Fibroblast of skin of left quadriceps (primary cell): ENCODE data around the gene DPF3.
A peak's percentile ranks its signal among the peaks of the same experiment; 100 is the strongest.

ENCODE experiments used
- DNase-seq, 2 experiments: peaks; one replicate each; pipeline ENCODE4 v3.0.0-alpha.2; 2013; ENCODE audit warnings: low read depth in 2 of 2

The DPF3 gene

GRCh38 chr14:72742838-72743195 is 151.1 kb downstream of the DPF3 start:
- DNase-seq, result no peak

GRCh38 chr14:72742118-72742837 is 151.6 kb downstream of the DPF3 start:
- DNase-seq, result no peak

GRCh38 chr14:72741826-72742117 is 152.1 kb downstream of the DPF3 start:
- no peak for DNase-seq

- DNase-seq, result no peak
These were observed 152.7 kb downstream of the DPF3 start for GRCh38 chr14:72740966-72741825.

GRCh38 chr14:72740504-72740961 is 153.4 kb downstream of the DPF3 start:
- DNase-seq, result no peak

- DNase-seq, result no peak
These were observed 154.2 kb downstream of the DPF3 start for GRCh38 chr14:72739446-72740405.

- no peak for DNase-seq
These were observed 155.7 kb downstream of the DPF3 start for GRCh38 chr14:72738161-72738611.

- DNase-seq, result no peak
These were observed 156.3 kb downstream of the DPF3 start for GRCh38 chr14:72737560-72737943.

- peak; percentile 80 to 84 for DNase-seq
These were observed 156.9 kb downstream of the DPF3 start for GRCh38 chr14:72736786-72737559.

GRCh38 chr14:72736308-72736707 is 157.6 kb downstream of the DPF3 start:
- DNase-seq, result peak; percentile 73 to 77

GRCh38 chr14:72732022-72732780 is 161.7 kb downstream of the DPF3 start:
- DNase-seq, result no peak

- DNase-seq, result no peak
These were observed 162.5 kb downstream of the DPF3 start for GRCh38 chr14:72731252-72732020.

GRCh38 chr14:72730468-72730867 is 163.4 kb downstream of the DPF3 start:
- no peak for DNase-seq

GRCh38 chr14:72726444-72726843 is 167.5 kb downstream of the DPF3 start:
- DNase-seq, result no peak

GRCh38 chr14:72723858-72724530 is 169.9 kb downstream of the DPF3 start:
- DNase-seq, result no peak

- DNase-seq, result no peak
These were observed 171.6 kb downstream of the DPF3 start for GRCh38 chr14:72722201-72722785.

- DNase-seq, result no peak
These were observed 172.8 kb downstream of the DPF3 start for GRCh38 chr14:72721083-72721482.

- no peak for DNase-seq
These were observed 176.7 kb downstream of the DPF3 start for GRCh38 chr14:72717220-72717619.

- DNase-seq, result no peak
These were observed 177.4 kb downstream of the DPF3 start for GRCh38 chr14:72716476-72716875.
